NCI-H748 treated with DMSO at 0.1 percent for 48 hours (cell line): ENCODE results near the gene ZNF774.
"Not testable (repeated sequence)": the region's sequence is repeated elsewhere in the genome, so short reads cannot be mapped to it uniquely, and the experiment has no call there.

Experiments
- DNase-seq: peaks from one replicate; lab custom pipeline; 2025; lab: John Stamatoyannopoulos, UW

Gene ZNF774

DNA sequence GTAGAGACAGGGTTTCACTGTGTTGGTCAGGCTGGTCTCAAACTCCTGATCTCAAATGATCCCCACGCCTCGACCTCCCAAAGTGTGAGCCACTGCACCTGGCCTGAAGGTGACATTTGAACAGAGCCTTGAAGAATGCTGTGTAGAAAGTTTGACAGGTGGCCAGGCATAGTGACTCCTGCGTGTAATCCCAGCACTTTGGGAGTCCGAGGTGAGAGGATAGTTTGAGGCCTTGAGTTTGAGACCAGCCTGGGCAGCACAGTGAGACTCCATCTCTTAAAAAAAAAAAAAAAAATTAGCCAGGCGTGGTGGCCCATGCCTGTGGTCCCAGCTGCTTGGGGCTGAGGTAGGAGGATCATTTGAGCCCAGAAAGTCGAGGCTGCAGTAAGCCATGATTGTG lies 37.4 kb downstream of the ZNF774 start:
- DNase-seq = no peak

DNA sequence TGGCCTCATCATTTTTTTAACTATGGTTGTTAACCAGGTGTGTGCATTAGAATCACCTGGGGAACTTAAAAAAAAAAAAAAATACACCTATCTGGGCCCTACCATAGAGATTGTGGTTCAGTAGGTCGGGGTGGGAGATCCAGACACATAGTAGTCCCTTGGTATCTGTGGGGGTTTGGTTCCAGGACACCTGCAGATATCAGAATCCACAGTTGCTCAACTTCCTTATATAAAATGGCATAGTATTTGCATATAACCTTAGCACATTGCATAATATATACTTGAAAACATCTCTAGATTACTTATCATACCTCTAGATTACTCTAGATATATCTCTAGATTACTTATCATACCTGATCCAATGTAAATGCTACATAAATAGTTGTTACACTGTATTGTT lies 41.0 kb downstream of the ZNF774 start:
- no peak for DNase-seq

DNA sequence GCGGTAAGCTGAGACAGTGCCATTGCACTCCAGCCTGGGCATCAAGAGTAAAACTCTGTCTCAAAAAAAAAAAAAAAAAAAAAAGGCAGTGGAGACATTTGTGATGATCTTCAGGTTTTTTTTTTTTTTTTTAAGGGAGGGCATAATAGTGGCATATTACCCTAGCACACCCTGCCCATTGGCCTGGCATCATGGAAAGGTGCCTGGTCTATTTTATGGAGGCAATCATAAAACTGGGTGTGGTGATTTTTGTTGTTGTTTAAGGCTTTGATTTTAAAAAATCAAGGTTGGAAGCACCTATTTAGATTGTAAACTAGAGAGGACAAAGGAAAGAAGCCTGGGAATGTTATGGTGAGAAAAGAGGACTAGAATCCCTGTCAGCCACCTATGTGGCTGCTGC lies 42.0 kb downstream of the ZNF774 start:
- DNase-seq = no peak

DNA sequence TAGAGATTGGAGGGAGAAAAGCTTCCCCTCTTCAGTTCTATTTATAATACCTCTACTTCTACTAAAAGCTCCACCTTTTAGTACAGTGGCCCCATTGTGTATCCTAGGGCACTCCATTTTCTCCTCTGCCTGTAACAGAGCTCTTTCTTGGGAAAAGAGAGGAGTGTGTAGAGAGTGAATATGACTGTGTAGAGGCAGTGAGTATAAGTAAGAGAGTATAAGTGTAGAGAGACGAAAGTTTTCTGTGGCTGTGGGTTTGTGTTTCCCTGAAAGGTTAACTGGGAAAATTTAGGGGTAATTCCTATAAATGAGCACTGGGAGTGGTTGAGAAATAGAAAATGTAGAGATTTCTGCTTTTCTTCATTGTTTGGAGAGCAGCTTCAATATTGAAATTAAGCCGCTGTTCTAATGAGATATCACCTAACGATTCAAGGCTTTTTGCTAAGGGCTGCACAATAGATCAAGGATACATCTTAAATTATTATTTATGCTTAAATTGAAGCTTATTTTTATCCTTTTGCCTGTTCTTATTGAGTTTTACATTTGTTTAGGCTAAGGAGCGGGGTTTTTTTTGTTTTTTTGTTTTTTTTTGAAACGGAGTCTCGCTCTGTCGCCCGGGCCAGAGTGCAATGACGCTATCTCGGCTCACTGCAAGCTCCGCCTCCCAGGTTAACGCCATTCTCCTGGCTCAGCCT lies 42.8 kb downstream of the ZNF774 start:
- no peak for DNase-seq

DNA sequence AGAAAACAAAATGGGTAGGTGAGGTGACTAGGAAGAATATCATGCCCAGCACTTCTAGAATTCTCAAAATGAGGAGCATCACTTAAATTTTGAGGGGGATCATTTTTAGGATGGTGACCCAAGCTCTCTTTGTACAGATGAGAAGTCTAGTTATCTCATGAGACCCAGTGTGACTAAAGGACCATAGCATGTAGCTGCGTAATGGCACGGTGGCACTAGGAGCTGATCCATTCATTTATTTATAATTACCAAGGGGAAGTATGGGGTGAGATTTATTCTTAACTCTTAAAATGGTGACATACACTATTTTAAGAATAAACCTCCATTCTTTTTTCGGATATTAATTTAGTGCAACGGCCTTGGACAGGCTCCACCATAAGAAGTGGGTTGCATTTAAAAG lies 44.2 kb downstream of the ZNF774 start:
- DNase-seq = no peak

DNA sequence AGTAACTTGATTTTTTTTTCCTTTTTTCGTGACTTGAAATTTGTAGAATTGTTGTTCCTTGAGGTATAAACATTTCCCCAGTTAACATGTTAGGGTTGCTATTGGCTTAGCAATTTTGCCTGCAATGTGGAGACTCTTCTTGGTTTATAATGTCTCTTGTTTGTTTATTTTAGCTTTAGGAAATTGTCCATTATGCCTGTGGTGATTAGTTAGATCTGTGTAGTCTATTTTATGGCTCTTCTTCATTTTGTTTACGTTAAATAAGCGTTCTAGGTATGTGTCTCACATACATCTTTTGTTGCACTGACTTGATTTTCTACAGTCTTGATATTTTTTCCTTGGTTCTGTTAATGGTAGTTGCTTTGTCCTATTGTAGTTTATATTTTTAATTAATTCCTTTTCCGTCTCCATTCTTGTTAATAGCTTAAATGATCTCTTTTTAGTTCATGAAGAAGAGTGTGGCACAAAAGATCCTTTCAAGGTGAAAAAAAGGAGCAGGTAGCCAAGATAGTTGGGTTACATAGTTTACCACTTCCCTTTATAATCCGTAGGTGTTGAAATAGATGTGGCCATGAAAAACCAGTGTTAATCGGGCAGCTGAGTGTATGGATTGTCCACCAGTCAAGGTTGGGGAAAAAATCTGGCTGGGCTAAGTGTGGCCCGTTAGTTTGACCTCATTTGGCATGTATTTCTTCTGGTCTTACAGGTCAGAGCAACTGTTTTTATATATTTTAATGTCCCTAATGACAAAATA lies 48.1 kb downstream of the ZNF774 start:
- DNase-seq = peak; percentile 16

DNA sequence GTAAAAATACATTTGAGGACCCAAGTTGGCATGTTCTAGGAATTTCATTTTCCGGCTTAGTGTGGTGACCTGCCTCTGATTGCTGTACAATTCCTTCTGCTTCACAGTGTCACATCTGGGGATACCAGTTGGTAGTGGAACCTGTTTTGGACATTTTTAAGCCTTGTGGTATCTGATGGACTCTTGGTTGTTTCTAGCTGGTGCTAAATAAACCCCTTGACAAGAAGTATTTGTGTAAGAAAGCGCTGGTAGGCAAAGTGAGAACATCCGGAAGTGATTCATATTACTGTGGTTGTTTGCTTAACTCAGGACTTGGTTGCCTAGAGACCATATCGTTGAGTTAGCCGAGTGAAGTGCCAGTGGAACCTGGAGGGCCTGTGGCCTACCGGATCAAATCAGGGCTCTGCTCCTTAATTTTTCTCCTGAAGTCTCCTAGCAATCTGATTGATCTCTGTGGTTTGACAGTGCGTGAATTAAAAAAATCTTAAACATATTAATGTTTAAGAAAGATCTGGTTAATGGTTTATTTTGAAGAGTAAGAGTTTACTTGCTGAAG lies 48.8 kb downstream of the ZNF774 start:
- peak; percentile 62 for DNase-seq

DNA sequence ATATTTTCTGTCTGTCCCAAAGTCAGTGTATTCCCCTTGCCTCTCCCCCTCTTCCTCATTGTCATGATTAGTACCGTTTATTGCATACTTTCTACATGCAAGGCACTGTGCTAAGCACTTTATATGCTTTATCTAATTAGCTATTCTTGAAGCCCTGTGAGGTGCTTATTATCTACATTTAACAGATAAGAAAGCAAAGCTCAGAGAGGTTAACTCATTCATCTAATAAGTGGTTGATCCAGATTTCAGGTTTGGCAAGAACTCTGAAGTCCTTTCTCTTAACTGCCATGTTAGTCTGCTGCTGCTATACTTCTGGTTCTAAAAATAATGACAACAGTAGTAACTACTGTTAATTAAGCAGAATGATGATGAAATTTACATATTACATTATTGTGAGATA lies 49.4 kb downstream of the ZNF774 start:
- DNase-seq = no peak

DNA sequence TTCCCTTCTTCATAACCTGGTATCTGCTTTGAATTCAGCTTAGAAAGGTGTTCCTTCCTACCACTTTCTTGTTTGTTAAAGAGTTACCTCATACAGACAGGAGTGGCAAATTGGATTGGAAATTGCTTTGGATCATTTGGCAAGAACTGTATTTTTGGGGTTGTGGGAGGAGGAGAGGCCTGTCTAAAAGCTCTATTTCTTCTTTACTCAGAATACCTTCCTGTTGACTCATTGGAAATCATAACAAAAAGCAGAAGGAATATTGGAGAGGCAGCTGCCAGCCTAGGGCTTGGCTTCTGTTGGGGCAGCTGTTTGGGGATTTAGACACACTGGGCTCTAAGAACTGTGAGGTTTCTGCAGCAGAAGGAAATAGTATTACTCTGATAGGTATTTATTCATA lies 50.1 kb downstream of the ZNF774 start:
- DNase-seq = no peak

DNA sequence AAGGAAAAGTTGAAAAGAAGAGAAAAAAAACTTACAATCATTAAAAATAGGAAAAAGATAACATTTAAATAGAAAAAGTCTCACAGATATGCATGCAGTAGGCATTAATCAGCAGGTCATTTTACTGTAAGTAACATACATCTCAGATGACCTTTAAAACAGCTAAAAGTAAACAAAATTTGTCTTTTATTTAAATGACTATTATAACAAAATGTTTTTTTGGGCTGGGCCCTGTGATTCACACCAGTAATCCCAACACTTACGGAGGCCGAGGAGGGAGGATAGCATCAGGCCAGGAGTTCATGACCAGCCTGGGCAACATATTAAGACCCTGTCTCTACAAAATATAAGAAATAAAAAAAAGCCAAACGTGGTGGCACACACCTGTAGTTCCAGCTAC lies 50.7 kb downstream of the ZNF774 start:
- no peak for DNase-seq

DNA sequence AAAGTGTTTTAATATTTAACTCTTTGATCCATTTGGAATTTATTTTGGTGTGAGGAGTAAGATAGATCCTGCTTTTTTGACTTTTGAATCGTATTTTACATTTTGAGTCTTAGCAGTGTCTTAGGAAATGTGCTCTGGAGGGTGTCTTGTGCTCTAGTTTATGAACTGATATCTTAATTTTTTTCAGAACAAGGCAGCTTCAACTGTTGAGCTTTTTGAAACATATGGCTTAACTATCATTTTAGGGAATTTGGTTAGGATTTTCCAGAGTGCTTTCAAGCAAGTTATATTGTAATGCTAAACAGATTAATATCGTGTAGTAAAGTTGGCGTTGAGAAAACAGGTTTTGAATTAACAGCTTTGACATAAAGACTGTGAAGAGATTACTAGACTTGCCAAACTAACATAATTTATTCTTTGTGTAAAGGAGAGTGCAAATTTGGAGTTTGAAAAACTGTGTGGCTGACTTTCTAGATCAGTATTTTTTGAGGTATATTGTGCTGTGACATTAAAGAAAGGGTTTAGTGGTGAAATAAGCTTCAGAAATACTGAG lies 53.0 kb downstream of the ZNF774 start:
- DNase-seq = no peak

DNA sequence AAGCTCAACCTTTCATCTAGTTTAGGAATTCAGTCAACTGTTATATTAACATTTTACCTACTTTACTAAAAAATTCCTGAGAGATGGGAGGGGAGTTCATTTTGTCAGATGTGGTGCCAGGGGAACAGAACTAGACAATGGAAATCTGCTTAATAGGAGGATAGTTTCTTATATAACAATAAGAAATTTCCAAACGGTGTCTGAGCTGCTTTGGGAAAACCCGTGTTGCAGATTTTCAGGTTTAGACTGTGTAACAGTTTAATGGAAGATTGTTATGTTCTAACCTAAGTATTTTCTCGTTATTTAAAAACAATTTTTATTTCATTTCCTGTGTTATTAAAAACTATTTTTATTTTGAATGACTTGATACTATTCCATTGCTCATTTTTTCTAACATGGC lies 55.3 kb downstream of the ZNF774 start:
- no peak for DNase-seq

DNA sequence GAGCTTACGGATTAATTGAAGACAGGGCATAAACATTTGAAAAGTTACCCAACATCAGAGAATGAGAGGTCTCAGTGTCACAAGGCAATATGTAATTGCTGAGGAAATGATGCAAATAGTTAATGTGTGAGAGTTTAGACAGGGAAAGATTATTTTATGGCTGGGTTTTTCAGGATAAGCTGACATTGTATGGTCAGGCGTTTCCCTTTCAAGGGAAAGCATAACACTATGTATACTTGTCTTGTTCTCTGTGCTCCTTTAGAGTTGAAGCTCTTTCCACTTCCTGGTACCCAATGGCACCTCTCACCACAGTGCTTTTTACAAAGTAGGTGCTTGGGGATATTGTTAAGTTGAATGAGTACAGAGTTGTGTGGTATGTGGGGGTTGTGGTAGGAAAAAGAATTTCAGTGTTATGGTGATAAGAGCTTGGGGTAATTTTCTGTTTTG lies 55.8 kb downstream of the ZNF774 start:
- no peak for DNase-seq

DNA sequence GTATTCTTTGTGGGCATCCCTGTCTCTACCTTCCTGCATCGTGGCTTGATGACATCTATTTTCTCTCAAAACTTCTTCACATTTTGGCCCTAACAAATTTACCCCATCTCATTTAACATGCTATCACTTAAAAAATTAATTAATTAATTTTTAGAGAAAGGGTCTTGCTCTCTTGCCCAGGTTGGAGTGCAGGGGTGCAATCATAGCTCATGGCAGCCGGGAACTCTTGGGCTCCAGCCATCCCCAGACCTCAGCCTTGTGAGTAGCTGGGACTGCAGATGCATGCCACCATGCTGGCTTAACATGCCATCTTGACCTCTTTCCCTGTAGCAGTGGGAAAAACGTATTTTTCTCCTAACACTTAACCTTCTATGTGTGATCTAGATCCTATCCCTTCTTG lies 56.6 kb downstream of the ZNF774 start:
- DNase-seq = no peak

DNA sequence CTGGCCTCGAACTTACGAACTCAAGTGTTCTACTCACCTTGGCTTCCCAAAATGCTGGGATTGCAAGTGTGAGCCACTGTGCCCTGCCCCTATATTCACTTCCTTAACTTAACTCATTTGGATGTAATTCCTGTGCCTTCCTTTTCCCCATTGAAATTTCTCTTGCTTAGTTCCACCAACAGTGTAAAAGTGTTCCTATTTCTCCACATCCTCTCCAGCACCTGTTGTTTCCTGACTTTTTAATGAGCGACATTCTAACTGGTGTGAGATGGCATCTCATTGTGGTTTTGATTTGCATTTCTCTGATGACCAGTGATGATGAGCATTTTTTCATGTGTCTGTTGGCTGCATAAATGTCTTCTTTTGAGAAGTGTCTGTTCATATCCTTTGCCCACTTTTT lies 57.5 kb downstream of the ZNF774 start:
- not testable (repeated sequence) for DNase-seq

DNA sequence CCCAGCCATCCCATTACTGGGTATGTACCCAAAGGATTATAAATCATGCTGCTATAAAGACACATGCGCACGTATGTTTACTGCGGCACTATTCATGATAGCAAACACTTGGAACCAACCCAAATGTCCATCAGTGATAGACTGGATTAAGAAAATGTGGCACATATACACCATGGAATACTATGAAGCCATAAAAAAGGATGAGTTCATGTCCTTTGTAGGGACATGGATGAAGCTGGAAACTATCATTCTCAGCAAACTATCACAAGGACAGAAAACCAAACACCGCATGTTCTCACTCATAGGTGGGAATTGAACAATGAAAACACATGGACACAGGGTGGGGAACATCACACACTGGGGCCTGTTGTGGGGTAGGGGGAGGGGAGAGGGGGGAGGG lies 58.2 kb downstream of the ZNF774 start:
- DNase-seq = not testable (repeated sequence)

DNA sequence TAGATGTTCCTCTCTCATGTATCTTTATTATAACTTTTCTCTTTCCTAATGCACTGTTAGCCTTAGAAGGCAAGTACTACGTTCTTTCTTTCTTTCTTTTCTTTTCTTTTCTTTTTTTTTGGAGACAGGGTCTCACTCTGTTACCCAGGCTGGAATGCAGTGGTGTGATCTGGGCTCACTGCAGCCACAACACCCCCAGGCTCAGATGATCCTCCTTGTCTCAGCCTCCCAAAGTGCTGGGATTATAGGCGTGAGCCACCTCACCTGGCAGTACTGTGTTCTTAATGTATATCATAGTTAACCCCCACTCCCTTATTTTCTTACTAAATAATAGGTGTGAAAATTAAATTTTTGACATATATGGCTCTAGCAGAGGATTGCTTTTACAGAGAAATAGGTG lies 59.1 kb downstream of the ZNF774 start:
- DNase-seq = no peak
